Osteoblast (primary cell): ENCODE measurements around the gene VPS13D. TPM values are rescaled to one million over a fixed set of nuclear protein-coding genes. Genes with fewer than 3 reads are reported as not detected.
"Not testable (repeated sequence)": the region's sequence is repeated elsewhere in the genome, so short reads cannot be mapped to it uniquely, and the experiment has no call there.

ENCODE experiments used
- DNase-seq: peaks from one replicate; pipeline ENCODE4 v3.0.0; 2011; ENCODE audit warnings: low spot score, mixed read lengths; ENCODE audit not compliant: insufficient read length; ENCODE audit errors: missing footprints
- H2AFZ ChIP-seq: 2 replicates; pipeline ENCODE4 v1.6.0; 2011; ENCODE audit warnings: mild to moderate bottlenecking, low read length
- H3K27ac ChIP-seq: 2 replicates; pipeline ENCODE4 v1.5.1; 2011; ENCODE audit warnings: mild to moderate bottlenecking, low read depth, low read length, moderate library complexity
- H3K27me3 ChIP-seq: 2 replicates; pipeline ENCODE4 v1.6.0; 2012; ENCODE audit warnings: mild to moderate bottlenecking, control low read depth, inconsistent platforms, low read length, moderate library complexity; ENCODE audit not compliant: insufficient read depth
- H3K36me3 ChIP-seq: 2 replicates; pipeline ENCODE4 v1.5.1; 2011; ENCODE audit warnings: mild to moderate bottlenecking, low read length, control low read depth, moderate library complexity; ENCODE audit not compliant: insufficient read depth
- H3K4me1 ChIP-seq: 2 replicates; pipeline ENCODE4 v1.5.1; 2011; ENCODE audit warnings: mild to moderate bottlenecking, low read length, control low read depth, moderate library complexity; ENCODE audit not compliant: insufficient read depth
- H3K4me2 ChIP-seq: 2 replicates; pipeline ENCODE4 v1.6.0; 2011; ENCODE audit warnings: mild to moderate bottlenecking, low read length; ENCODE audit not compliant: insufficient read depth
- H3K4me3 ChIP-seq: fragments of 200-600 bp; sonication (generic); 3 replicates; pipeline ENCODE4 v1.5.1; 2012; ENCODE audit warnings: mild to moderate bottlenecking, low read length, inconsistent platforms; ENCODE audit not compliant: insufficient read depth
- H3K79me2 ChIP-seq: 2 replicates; pipeline ENCODE4 v1.6.0; 2012; ENCODE audit warnings: mild to moderate bottlenecking, low read length, control low read depth, inconsistent platforms; ENCODE audit not compliant: insufficient read depth
- H3K9me3 ChIP-seq: 2 replicates; pipeline ENCODE4 v1.5.1; 2011; ENCODE audit warnings: low read depth, low read length, control low read depth
- H4K20me1 ChIP-seq: 2 replicates; pipeline ENCODE4 v1.6.0; 2012; ENCODE audit warnings: mild to moderate bottlenecking, low read length, control low read depth; ENCODE audit not compliant: insufficient read depth
- total RNA-seq: library from RNA; depleted of rRNA; stranded (reverse); fragments of >200 nt; gene quantifications from 2 replicates; pipeline ENCODE4 v1.2.3, GENCODE V29; 2012
- TF ChIP-seq, protein P1 (sequence below): IDR thresholded peaks from 2 replicates; pipeline ENCODE4 v1.5.1; 2011; ENCODE audit warnings: mild to moderate bottlenecking, low read depth, low read length, moderate library complexity; ENCODE audit errors: extremely low read depth

The VPS13D gene
- total RNA-seq, 1 donor = 48.5 TPM

DNA sequence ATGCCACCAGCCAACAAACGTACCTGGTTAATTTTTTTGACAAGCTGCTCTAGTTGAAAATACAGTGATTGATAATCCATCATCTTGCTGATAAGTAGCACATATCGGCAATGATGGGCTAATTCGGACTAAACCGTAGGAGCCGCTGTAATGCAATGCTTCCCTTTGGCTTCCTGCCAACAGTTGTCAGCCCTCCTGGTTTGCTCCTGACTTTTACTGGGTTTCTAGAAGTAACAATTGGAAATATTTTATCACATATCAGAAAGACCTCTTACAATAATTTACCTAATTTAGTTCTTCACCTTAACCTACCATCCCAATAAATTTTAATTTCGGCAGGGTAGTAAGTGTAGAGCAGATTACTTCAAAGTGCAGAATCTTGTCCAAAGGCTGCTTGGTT is 239.7 kb downstream of the VPS13D start:
- Histone ChIP-seq H3K36me3 (no peaks in the 10 kb centered on the region), H4K20me1 (no peaks in the 10 kb centered on the region), H3K4me3 (no peak overlapping the region), H3K79me2 (no peaks in the 10 kb centered on the region), H2AFZ (no peak overlapping the region), H3K4me2 (no peak overlapping the region), H3K9me3 (no peaks in the 10 kb centered on the region), H3K4me1 (peaks cover 21% of the 10 kb centered on the region), H3K27ac (no peak overlapping the region), H3K27me3 (no peaks in the 10 kb centered on the region)
- DNase-seq = no peak
- TF ChIP-seq, protein P1, sequence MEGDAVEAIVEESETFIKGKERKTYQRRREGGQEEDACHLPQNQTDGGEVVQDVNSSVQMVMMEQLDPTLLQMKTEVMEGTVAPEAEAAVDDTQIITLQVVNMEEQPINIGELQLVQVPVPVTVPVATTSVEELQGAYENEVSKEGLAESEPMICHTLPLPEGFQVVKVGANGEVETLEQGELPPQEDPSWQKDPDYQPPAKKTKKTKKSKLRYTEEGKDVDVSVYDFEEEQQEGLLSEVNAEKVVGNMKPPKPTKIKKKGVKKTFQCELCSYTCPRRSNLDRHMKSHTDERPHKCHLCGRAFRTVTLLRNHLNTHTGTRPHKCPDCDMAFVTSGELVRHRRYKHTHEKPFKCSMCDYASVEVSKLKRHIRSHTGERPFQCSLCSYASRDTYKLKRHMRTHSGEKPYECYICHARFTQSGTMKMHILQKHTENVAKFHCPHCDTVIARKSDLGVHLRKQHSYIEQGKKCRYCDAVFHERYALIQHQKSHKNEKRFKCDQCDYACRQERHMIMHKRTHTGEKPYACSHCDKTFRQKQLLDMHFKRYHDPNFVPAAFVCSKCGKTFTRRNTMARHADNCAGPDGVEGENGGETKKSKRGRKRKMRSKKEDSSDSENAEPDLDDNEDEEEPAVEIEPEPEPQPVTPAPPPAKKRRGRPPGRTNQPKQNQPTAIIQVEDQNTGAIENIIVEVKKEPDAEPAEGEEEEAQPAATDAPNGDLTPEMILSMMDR = no peak

DNA sequence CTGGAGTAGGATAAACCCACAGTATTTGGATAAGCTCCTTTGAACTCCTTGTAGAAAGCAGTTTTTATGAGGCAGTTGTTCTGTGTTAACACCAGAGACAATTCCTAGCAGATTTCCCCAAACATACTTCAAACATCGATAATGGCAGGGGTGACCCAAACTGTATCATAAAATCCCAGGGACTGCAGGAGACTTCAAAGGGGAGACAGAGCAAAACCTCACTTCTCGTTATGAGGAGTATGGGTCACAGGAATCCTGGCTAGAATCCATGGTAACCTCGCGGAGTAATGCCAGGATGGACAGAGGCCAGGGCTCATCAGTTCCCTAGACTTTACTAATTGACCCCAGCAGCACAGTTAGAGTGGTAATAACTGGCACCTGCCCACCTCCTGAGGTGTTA is 240.2 kb downstream of the VPS13D start:
- no peaks in the 10 kb centered on the region for H3K36me3 ChIP-seq
- no peaks in the 10 kb centered on the region for H3K79me2 ChIP-seq
- no peak for DNase-seq
- H3K4me1 ChIP-seq = peaks cover 18% of the 10 kb centered on the region
- TF ChIP-seq, protein P1 = no peak
- H3K4me2 ChIP-seq = no peak overlapping the region
- H3K27me3 ChIP-seq = no peaks in the 10 kb centered on the region
- no peaks in the 10 kb centered on the region for H3K9me3 ChIP-seq
- H3K27ac ChIP-seq = no peak overlapping the region
- no peaks in the 10 kb centered on the region for H4K20me1 ChIP-seq
- no peak overlapping the region for H3K4me3 ChIP-seq
- H2AFZ ChIP-seq = no peak overlapping the region

GRCh38 chr1:12470916-12471315 is 241.1 kb downstream of the VPS13D start:
- not testable (repeated sequence) for H3K4me3 ChIP-seq, H3K9me3 ChIP-seq, H3K27me3 ChIP-seq, H3K79me2 ChIP-seq, H3K36me3 ChIP-seq, DNase-seq, H2AFZ ChIP-seq, H3K4me2 ChIP-seq, H4K20me1 ChIP-seq, H3K27ac ChIP-seq
- H3K4me1 ChIP-seq = peaks cover 23% of the 10 kb centered on the region

- Histone ChIP-seq H3K27me3 (no peaks in the 10 kb centered on the region), H3K36me3 (no peaks in the 10 kb centered on the region), H4K20me1 (no peaks in the 10 kb centered on the region), H3K9me3 (no peaks in the 10 kb centered on the region), H2AFZ (no peak overlapping the region), H3K27ac (no peak overlapping the region), H3K4me3 (no peak overlapping the region), H3K79me2 (no peaks in the 10 kb centered on the region), H3K4me1 (peaks cover 27% of the 10 kb centered on the region), H3K4me2 (no peak overlapping the region)
- TF ChIP-seq, protein P1 = no peak
- DNase-seq = no peak
Measured at GRCh38 chr1:12472156-12472797, 242.4 kb downstream of the VPS13D start.
